ENCODE results near the gene ASCC1.
"Not testable (repeated sequence)": the region's sequence is repeated elsewhere in the genome, so short reads cannot be mapped to it uniquely, and the experiment has no call there.

The ASCC1 gene

GRCh38 chr10:72170263-72170662, 45.8 kb downstream of the ASCC1 start:
- DNase-seq (ENCODE audit: low spot score): no peak

- DNase-seq (ENCODE audit: low spot score): no peak
Observed at GRCh38 chr10:72167118-72167517, 49.0 kb downstream of the ASCC1 start.

- no peak for DNase-seq (ENCODE audit: low spot score)
Observed at GRCh38 chr10:72164617-72165016, 51.5 kb downstream of the ASCC1 start.

GRCh38 chr10:72162978-72163377, 53.1 kb downstream of the ASCC1 start:
- DNase-seq (ENCODE audit: low spot score): no peak

GRCh38 chr10:72158176-72158575, 57.9 kb downstream of the ASCC1 start:
- no peak for DNase-seq (ENCODE audit: low spot score)

- DNase-seq (ENCODE audit: low spot score): no peak
Observed at GRCh38 chr10:72156223-72156622, 59.9 kb downstream of the ASCC1 start.

- DNase-seq (ENCODE audit: low spot score): no peak
Observed at GRCh38 chr10:72152286-72152685, 63.8 kb downstream of the ASCC1 start.

GRCh38 chr10:72150746-72151478, 65.2 kb downstream of the ASCC1 start:
- DNase-seq (ENCODE audit: low spot score): not testable (repeated sequence)

GRCh38 chr10:72147324-72147584, 68.8 kb downstream of the ASCC1 start:
- DNase-seq (ENCODE audit: low spot score): not testable (repeated sequence)

GRCh38 chr10:72146559-72147323, 69.3 kb downstream of the ASCC1 start:
- DNase-seq (ENCODE audit: low spot score): no peak

GRCh38 chr10:72146071-72146470, 70.0 kb downstream of the ASCC1 start:
- DNase-seq (ENCODE audit: low spot score): no peak

GRCh38 chr10:72145657-72146056, 70.4 kb downstream of the ASCC1 start:
- DNase-seq (ENCODE audit: low spot score): no peak

- DNase-seq (ENCODE audit: low spot score): no peak
Observed at GRCh38 chr10:72140850-72141249, 75.2 kb downstream of the ASCC1 start.

- no peak for DNase-seq (ENCODE audit: low spot score)
Observed at GRCh38 chr10:72140174-72140573, 75.9 kb downstream of the ASCC1 start.

GRCh38 chr10:72137583-72137982, 78.5 kb downstream of the ASCC1 start:
- DNase-seq (ENCODE audit: low spot score): no peak

GRCh38 chr10:72136225-72136624, 79.9 kb downstream of the ASCC1 start:
- not testable (repeated sequence) for DNase-seq (ENCODE audit: low spot score)

GRCh38 chr10:72134785-72135767, 81.0 kb downstream of the ASCC1 start:
- no peak for DNase-seq (ENCODE audit: low spot score)

- DNase-seq (ENCODE audit: low spot score): peak; percentile 58
Observed at GRCh38 chr10:72133517-72133916, 82.6 kb downstream of the ASCC1 start.

GRCh38 chr10:72132854-72133253, 83.2 kb downstream of the ASCC1 start:
- no peak for DNase-seq (ENCODE audit: low spot score)

- no peak for DNase-seq (ENCODE audit: low spot score)
Observed at GRCh38 chr10:72127571-72127970, 88.5 kb downstream of the ASCC1 start.

GRCh38 chr10:72126872-72127232, 89.2 kb downstream of the ASCC1 start:
- DNase-seq (ENCODE audit: low spot score): no peak

- peak; percentile 54 for DNase-seq (ENCODE audit: low spot score)
Observed at GRCh38 chr10:72126184-72126871, 89.7 kb downstream of the ASCC1 start.

Measured in hepatic stellate cell (primary cell).